Stimulated activated CD4-positive, alpha-beta T cell treated with anti-CD3 and anti-CD28 coated beads, Interleukin-1b, Interleukin-23, amount 100 ng/mL, for 48 hours (primary cell): ENCODE measurements around the gene SLCO3A1.

Experiments
- DNase-seq: peaks from one replicate; pipeline ENCODE4 v3.0.0-alpha.2; 2020

The SLCO3A1 gene

DNA sequence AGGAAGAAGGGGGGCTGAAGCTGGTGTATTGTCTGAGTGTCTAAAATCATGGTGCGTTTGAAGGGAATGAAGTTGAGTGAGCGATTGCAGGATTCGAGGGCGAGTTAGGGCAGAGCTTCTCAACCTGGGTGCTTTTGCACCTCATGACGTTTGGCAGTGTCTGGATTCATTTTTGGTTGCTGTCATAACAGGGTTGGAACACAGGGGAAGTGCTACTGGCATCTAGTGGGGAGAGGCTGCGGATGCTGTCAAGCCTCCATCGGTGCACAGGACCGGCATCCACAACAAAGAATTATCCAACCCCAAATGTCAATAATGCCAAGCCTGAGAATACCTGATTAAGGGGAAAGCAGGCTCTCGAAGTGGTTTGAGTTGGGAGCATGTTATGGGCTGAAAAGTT is 120.0 kb downstream of the SLCO3A1 start:
- DNase-seq: no peak

DNA sequence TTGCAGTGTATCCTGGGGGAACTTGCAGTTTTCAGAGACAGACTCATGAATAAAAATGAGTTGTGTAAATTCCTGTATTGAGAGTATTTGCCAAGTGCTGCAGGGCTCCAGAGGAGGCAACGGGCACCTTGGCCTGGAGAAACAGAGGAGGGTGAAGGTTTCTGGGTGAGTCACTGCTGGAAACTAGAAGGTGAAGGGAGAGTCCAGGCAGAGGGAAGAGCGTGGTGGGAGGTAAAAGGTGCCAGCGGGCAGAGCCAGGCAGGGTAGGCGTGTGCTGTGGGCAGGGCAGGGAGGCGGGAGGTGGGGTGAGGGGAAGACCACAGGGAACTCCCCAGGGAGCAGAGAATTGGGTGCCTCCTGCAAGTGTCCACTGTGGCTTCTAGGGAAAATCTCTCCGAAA is 120.8 kb downstream of the SLCO3A1 start:
- no peak for DNase-seq

DNA sequence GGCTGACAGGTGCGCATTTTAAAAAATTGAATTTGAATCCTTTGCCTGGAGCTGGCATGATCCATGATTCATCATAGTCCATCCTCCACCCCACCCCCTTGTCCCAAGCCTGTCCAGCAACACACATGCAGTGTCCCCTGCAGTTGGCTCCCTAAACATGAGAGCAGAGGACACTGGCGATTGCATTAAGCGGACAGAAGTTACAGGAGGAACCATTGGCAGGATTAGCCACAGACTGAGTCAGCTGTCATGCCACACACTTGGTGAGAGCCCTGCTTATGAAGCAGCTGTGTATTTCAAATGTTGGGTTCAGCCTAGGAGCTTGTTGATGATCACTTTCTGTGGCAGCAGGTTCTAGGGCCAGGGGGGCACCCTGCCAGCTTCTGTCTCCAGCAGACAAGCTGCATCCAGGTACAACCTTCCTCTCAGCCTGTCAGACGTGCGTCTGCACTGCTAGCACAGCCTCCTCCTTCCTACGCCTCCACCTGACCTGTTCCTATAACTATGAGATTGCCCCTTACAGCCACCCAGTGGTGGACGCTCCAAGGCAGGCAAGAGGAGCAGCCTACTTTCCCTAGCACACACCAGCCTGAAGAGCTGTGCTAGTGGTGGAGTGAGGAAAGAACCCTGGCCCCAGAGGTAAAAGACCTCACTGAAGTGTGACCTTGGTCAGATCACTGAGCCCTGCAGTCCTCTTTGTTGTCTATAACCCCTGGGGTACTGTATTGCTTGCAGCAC is 121.9 kb downstream of the SLCO3A1 start:
- no peak for DNase-seq

DNA sequence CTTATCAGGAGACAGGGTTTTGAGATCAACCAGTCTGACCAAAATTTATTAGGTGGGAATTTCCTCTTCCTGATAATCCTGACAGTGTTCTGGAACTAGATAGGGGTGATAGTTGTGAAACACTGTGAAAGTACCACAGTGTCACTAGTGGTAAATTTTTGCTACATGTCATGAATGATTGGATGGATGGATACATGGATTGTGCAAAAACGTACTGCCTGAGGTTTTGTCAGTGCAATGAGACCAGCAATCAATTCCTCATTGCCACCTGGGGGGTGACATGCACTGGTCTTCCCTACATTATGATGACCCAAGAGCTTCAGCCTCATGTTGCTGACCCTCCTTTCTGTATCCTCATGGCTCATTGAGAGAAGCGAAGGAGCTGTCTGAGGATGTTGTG is 123.5 kb downstream of the SLCO3A1 start:
- DNase-seq: no peak

DNA sequence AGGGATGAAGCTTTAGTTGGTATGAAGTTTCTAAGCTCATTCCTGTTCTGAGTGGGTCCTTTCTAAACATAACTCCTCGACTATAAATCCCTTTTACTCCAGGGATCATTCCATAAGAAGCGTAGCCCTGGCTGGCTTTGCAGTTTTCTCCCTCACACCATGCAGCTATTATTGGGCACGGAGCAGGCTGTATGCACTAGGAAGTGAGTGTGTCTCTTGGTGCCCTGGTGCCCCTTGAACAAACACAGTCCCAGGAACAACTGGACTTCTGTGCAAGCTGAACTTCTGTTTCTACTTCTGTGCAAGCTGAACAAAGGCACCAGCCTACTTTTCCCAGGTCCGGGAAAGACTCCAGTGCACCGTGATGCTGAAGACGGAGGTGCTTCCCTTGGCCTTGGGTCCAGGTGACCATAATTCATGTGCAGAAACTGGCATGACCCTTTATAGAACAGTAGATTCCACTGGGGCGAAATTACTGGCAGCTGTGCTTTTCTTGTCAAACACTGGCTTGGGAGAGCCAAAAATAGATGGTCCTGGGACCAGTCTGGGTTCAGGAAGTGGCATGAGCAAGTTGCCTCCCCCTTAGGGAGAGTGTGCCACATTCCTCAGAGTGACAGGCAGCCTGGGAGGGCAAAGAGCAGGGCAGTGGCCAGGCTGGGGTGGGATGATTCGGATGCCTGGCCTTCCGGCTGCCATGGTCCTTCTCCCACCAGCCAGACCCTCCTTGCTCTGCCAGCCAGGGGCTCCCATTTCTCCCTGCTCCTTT is 127.2 kb downstream of the SLCO3A1 start:
- DNase-seq: no peak

DNA sequence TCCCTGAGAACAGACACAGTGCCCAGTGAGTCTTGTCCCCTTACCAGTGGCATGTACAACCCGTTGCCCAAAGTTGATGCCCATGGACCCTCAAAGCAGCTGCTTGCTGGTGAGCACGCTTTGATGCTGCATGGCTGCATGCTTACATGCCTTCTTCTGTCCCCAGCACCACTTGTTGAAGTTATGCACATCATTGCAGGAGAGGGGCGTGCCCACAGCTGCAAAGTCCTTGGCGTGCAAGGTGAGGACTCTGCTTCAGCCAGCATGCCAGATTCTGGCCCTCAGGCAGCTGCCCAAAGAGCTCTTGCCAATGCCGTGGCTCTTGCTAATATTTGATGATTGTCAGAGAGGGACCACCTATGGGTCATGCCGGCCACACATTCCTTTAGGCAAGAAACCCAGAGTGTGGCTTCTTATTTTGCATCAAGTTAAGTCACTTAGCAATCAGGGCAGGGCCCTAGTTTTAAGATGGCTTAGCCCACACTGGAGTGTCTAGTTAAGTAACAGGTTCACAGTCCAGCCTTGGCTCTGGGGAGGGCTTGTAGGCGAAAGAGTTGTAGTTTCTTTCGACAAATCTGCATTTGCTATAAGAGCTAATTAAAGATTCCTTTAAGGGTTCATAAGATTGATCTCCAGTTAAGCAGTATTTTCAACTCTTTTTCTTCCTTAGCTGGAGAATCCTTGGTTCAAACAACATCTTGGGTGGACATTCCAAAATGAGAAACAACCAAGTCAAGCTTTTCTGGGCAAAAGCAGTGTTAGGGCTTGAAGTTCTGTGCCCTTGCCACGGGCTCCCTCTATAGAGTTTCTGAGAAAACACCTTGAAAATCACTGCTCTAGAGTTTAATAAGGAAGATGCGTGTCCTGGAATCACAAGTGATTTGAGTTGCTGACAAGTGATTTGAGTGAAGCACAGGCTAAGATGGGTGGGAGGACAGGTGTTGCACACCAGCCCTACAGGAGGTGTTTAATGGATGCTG is 128.6 kb downstream of the SLCO3A1 start:
- DNase-seq: no peak

DNA sequence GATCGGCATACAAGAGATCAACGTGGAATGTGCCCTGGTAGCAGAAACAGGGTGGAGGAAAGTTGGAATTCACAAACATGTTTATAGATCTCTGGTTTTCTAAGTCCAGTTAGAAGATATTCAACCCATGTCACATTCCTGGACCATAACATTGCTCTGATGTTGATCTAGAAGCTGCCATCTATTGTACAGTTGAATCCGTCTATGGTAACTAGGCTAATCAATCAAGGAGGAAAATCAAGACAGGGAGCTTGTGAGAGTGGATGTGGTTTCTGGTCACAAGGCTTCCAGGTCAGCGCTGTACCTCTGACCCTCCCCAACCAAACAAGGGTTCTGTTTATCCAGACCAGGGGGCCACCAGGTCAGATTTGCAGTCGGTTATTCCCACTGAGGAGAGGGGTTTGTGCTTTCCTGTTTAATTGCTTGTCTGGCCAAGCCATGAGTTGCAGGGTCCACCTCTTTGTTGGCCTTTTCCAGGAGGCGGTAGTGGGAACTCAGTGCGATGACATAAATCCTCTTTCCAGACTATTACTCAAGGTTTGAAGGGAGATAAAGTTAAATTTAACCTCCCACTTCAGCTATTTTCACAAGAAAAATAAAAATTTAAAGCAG is 130.3 kb downstream of the SLCO3A1 start:
- no peak for DNase-seq

DNA sequence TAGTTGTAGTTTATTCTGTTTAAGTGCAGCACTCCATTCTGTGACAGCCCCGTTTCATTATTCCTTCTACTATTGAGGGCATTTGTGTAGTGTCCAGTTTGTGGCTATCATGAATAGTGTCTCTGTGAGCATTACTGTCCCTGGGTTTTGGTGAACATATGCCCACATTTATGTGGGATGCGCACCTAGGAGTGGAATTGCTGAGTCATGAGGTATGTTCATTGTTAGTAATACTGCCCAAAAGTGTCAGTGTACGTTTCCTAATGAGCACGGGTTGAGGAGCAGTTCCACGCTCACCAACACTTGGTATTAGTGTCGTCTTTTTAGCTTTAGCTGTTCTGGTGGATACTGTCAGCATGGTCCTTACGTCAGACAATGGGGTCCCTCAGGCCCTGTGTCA is 131.8 kb downstream of the SLCO3A1 start:
- DNase-seq: no peak

DNA sequence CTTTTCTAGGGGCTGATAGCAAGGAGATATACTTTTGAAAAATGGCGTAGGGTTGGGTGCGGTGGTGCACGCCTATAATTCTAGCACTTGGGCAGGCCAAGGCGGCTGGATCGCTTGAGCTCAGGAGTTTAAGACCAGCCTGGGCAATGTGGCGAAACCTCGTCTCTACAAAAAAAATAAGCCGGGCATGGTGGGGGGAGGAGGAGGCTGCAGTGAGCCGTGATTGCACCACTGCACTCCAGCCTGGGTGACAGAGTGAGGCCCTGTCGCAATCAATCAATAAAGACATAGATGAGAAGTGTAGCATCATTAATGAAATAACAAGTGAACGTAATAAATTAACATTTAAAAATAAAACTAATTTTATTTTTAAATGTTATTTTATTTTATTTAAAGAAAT is 134.6 kb downstream of the SLCO3A1 start:
- DNase-seq: no peak

DNA sequence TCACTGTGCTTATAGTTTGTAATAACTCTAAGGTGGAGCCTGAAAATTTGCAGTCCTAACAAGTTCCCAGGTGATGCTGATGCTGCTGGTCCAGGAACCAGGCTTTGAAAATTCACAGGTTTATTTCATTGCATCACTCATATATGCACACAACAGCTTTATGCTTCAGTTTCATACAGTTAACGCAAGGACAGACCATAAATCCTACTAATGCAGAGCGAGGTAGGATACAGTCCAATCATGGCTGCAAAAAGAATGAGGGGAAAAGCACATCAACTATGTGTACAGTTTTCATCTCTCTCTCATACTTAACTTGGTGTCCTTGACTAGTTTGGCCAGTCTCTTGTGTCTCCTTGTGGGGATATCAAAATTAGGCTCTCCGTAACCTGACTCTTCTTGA is 135.1 kb downstream of the SLCO3A1 start:
- no peak for DNase-seq

DNA sequence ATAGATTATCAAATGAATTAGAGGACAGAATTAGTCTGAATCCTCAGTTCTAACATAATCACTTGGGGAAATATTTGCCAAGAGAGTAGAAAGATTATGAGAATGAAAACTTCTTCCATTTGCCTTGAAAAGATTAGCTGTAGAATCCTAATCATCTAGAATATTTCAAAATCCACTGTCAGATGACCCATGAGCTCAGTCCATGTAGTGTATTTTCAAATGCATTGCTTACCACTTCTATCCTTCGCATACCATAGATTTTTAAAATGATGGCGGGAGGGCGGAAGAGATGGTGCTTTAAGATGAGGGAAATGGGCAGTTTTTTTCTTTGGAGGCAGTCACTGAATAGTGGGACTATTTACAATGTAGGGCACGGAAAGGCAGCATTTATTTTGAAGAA is 136.3 kb downstream of the SLCO3A1 start:
- DNase-seq: no peak

DNA sequence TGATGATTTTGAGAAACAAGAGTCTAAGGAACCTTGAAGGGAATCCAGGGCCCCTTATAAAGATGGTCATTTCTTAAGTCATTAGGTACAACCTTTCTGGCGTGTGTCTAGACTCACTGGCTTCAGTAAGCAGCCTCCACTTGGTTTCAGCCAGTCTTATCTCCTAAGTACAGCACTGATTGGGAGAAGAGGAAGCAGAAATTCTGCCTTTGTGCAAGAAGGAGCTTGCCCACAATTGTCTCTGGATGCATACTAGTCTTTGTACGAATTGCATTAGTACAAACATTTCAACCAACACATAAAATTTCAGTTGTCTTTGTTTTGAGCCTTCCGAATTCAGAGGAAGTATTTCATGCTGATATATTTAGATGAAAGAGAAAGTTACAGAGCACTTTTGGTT is 139.4 kb downstream of the SLCO3A1 start:
- no peak for DNase-seq

DNA sequence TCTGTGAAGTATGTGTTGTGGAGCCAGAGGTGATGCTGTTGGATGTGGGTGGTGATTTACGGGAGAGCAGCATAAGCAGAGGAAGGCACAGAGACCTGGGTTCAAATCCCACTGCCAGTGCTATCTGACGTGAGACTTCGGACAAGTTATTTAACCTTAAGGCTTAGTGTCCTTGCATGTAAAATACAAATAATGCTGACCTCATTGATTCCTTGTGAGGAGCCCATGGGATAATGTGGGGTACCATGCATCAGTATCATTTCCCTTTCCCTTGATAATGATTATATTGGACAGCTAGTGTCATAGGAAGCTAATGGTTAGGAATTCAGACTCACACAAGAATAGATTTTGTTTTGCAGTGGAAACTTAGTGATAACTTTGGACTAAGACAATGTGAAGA is 141.6 kb downstream of the SLCO3A1 start:
- no peak for DNase-seq

DNA sequence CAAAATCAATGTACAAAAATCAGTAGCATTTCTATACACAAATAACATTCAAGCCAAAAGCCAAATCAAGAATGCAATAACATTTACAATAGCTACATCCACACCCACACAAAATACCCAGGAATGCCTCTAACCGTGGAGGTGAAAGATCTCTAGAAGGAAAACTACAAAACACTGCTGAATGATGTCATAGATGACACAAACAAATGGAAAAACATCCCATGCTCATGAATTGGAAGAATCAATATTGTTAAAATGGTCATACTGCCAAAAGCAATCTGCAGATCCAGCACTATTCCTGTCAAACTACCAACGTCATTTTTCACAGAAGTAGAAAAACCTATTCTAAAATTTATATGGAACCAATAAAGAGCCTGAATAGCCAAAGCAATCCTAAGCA is 143.7 kb downstream of the SLCO3A1 start:
- no peak for DNase-seq

DNA sequence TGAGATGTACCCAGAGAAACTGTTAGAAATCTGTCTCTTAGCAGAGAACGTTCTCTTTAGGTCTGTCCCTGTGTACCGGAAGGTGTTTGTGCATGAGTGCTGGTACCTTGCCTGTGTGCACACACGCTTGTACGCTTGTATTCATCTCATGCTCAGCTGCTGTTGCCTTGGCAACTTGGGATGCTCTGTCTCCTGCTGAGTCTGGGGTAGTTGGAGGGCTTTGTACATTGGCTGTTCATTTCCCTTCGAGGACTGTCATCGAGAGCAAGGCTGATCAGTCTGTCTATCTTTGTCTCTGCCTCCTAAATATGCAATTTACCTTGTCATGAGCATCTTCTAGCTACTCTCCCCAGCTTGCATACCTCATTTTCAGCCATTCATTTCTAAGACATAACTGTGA is 147.2 kb downstream of the SLCO3A1 start:
- DNase-seq: no peak

DNA sequence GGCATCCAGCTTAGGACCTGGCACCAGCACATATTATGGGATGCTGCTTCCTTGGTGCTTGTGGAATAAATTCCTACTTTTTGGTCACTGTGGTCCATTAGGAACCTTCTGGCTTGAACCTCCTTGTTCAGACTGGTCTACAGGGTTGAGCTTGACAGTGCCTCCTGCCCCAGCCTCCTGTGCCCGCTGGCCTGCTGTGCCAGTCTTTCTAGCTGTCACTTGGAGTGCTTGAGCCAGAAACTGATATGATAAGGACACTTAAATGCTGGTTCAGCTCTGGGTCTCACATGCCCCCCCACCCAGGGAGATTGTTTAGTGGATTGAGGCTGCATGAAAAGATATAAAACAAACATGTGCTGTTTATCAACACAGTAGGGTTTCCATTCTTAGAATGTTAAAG is 147.8 kb downstream of the SLCO3A1 start:
- no peak for DNase-seq

DNA sequence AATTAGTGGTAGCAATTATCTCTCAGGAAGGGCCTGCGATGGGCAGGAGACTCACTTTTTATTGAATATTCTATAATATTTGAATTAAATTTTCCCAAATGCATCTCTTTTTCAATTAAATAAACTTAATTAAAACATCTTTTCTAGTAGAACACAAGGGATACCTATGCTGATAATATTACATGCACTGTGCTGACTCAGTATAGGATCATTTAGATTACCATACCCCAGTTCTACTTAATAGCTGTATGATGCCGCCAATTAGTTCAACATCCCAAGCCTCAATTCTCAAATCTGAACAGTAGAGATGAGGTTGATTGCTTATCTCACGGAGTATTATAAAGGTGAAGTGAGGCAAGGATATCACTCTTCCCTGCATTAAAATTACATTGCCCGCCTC is 149.2 kb downstream of the SLCO3A1 start:
- DNase-seq: no peak

DNA sequence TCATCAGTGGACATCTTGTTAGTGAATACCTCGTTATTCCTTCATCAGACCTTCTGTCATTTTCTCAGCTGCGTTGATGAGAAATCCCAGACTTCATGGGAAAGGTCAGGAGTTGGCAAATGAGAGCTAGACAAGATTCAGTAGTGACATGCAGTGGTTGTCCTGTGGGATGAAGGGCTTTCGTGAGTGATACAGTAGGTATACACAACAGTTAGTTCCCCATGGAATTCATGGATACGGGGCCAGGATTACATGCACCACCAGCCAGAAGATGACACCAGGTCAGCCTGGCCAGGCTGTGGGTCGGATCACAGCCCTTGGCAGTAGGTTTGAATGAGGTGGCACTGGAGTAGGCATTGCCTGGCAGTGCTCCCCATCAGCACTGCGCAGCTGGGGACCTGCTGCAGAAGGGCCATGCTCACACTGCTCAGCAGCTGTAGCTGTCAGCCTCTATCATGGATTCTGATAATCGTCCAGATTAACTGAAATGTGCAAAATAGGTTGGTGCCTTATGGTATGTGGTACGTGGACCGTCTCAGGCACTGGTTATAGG is 150.1 kb downstream of the SLCO3A1 start:
- DNase-seq: no peak

DNA sequence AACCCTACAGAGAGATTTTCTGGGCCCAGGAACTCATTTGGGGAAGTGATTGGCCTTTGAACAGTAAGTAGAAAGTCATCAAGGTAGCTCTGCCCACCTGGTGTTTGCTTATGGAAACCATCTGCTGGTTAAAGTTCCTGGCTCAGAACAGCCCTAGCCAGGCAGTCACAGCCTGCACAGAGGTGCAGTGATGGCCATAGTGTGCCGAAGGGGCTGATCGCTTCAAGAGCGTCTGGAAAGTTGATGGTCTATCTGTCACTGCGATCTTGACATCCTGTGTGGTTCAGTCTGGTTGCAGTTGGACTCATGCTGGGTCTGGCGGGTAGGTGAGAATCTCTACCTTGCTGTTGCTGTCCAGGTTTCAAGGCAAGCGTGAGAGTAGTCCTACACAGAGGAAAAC is 151.6 kb downstream of the SLCO3A1 start:
- DNase-seq: no peak

DNA sequence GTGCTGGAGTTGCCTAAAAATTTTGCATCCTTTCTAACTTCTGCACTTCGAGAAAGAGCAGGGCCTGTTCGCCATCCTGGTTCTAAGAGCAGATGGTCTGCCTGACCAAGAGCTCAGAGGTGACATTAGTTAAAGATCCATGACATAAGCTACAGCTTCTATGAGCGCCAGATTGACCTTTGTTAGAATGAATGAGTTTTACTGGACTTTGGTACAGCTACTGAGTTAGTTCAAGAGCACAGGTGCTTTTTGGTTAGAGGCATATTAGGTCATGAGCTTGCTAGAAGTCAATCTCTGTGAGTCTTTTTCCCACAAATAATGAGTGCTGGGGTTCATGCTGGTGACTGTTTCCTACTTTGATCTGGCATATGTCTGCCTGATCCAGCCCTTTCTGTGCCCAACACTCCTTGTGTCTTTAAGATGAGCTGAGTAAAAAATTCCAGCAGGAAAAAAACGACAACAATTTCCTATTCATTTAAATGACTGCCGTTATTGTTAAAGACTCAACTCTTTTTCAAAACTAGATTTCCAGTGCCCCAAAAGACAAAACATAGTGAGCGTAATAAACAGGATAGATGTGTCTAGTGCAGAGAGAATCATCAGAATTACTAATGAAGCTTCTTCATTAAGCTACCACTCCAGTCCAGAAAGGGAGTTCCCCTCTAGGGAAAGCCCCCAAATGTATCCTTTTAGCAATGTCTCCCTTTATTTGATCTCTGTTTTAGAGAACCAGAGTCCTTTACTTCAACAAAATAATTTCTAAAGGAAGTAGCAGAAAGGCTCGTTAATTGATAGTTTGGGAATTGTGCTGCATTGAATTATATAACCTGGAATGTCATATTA is 152.9 kb downstream of the SLCO3A1 start:
- no peak for DNase-seq

DNA sequence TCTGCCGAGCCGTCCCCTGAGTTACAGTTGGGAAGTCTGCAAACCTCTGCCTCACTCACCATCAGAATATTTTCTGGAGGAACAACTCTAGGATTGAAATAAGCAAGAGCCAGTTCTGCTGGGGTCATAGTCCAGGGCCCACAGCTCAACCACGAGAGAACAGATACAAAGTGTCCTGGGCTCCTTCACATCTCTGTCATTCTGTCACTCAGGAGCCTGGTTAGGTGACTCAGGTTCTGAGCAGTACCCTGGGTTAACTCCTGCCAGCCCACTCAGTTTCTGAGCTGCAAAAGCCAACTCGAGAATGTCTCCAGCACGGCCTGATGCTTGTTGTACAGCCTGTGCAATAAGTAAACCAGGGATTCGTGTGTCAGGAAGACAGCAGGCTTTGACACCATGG is 155.7 kb downstream of the SLCO3A1 start:
- peak; percentile 43 for DNase-seq
